Omental fat pad (tissue), 4 donors: ENCODE data around the gene PLEKHJ1. TPM values are rescaled to one million over a fixed set of nuclear protein-coding genes. Genes with fewer than 3 reads are reported as not detected.

Experiments
- ATAC-seq: fragments of 150-250 bp; one replicate; pipeline ENCODE4 v1.9.1; 2016; ENCODE audit warnings: mild to moderate bottlenecking, moderate library complexity; ENCODE audit not compliant: low FRiP score
- DNase-seq: peaks from one replicate; pipeline ENCODE4 v3.0.0-alpha.2; 2019; ENCODE audit warnings: low spot score
- CTCF ChIP-seq, 3 donors: fragments of 450-650 bp; IDR thresholded peaks; one replicate each; pipeline ENCODE4 v1.5.1; 2016 to 2017; ENCODE audit warnings: antibody characterized with exemption in 3 of 3, mild to moderate bottlenecking in 3 of 3, moderate library complexity in 2 of 3
- total RNA-seq, 4 donors: library from RNA; depleted of rRNA; stranded (reverse); fragments of >200 nt; gene quantifications; one replicate each; pipeline ENCODE4 v1.1.0, GENCODE V29; 2016

PLEKHJ1 gene
- total RNA-seq, 4 donors from 2014 or later, result 45.0 to 67.5 (median 52.3) TPM

GRCh38 chr19:2228157-2229030 lies 7.7 kb downstream of the PLEKHJ1 start:
- TF ChIP-seq CTCF (IDR thresholded peaks at IDR 0.05), result no peak
- ATAC-seq (no peak), DNase-seq (no peak)

- ATAC-seq, result no peak
- no peak for DNase-seq
Measured at GRCh38 chr19:2227415-2228156, 8.5 kb downstream of the PLEKHJ1 start.

GRCh38 chr19:2226840-2227360 lies 9.2 kb downstream of the PLEKHJ1 start:
- ATAC-seq (no peak), DNase-seq (no peak)
- no peak for TF ChIP-seq CTCF (IDR thresholded peaks at IDR 0.05)

More at GRCh38 chr19:2227415-2228156, 8.5 kb downstream of the PLEKHJ1 start:
- no peak for TF ChIP-seq CTCF (IDR thresholded peaks at IDR 0.05)

GRCh38 chr19:2226051-2226839 lies 9.9 kb downstream of the PLEKHJ1 start:
- TF ChIP-seq CTCF (IDR thresholded peaks at IDR 0.05), result no peak
- DNase-seq (no peak), ATAC-seq (no peak)

GRCh38 chr19:2225415-2226050 lies 10.6 kb downstream of the PLEKHJ1 start:
- TF ChIP-seq CTCF (IDR thresholded peaks at IDR 0.05), result no peak
- no peak for ATAC-seq
- DNase-seq, result no peak

- ATAC-seq (no peak), DNase-seq (no peak)
- no peak for TF ChIP-seq CTCF (IDR thresholded peaks at IDR 0.05)
Measured at GRCh38 chr19:2224754-2225349, 11.3 kb downstream of the PLEKHJ1 start.
